ENCODE measurements around the gene NCEH1. TPM values are rescaled to one million over a fixed set of nuclear protein-coding genes. Genes with fewer than 3 reads are reported as not detected.
"Not testable (repeated sequence)": the region's sequence is repeated elsewhere in the genome, so short reads cannot be mapped to it uniquely, and the experiment has no call there.

Gene NCEH1
- total RNA-seq, 1 donor from 2014 or later = 6.6 TPM

GRCh38 chr3:172735014-172735413, 24.1 kb upstream of the NCEH1 start:
- H3K9me3 Mint-ChIP-seq (ENCODE audit: unreplicated experiment) = no peaks in the 10 kb centered on the region
- DNase-seq (ENCODE audit: low spot score) = no peak
- TF ChIP-seq, protein P1, sequence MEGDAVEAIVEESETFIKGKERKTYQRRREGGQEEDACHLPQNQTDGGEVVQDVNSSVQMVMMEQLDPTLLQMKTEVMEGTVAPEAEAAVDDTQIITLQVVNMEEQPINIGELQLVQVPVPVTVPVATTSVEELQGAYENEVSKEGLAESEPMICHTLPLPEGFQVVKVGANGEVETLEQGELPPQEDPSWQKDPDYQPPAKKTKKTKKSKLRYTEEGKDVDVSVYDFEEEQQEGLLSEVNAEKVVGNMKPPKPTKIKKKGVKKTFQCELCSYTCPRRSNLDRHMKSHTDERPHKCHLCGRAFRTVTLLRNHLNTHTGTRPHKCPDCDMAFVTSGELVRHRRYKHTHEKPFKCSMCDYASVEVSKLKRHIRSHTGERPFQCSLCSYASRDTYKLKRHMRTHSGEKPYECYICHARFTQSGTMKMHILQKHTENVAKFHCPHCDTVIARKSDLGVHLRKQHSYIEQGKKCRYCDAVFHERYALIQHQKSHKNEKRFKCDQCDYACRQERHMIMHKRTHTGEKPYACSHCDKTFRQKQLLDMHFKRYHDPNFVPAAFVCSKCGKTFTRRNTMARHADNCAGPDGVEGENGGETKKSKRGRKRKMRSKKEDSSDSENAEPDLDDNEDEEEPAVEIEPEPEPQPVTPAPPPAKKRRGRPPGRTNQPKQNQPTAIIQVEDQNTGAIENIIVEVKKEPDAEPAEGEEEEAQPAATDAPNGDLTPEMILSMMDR (IDR thresholded peaks at IDR 0.05; ENCODE audit: unreplicated experiment) = no peak
- H3K27ac Mint-ChIP-seq (ENCODE audit: unreplicated experiment) = no peak overlapping the region
- no peak overlapping the region for H3K4me3 Mint-ChIP-seq (ENCODE audit: unreplicated experiment)
- H3K27me3 Mint-ChIP-seq (ENCODE audit: unreplicated experiment) = no peaks in the 10 kb centered on the region
- H3K4me1 Mint-ChIP-seq (ENCODE audit: unreplicated experiment) = no peaks in the 10 kb centered on the region
- H3K36me3 Mint-ChIP-seq (ENCODE audit: low read depth, unreplicated experiment) = no peaks in the 10 kb centered on the region

- no peak overlapping the region for H3K4me3 Mint-ChIP-seq (ENCODE audit: unreplicated experiment)
- peaks cover 4% of the 10 kb centered on the region for H3K36me3 Mint-ChIP-seq (ENCODE audit: low read depth, unreplicated experiment)
- H3K4me1 Mint-ChIP-seq (ENCODE audit: unreplicated experiment) = no peaks in the 10 kb centered on the region
- TF ChIP-seq, protein P1 (IDR thresholded peaks at IDR 0.05; ENCODE audit: unreplicated experiment) = no peak
- H3K9me3 Mint-ChIP-seq (ENCODE audit: unreplicated experiment) = peaks cover 5% of the 10 kb centered on the region
- H3K27ac Mint-ChIP-seq (ENCODE audit: unreplicated experiment) = no peak overlapping the region
- no peaks in the 10 kb centered on the region for H3K27me3 Mint-ChIP-seq (ENCODE audit: unreplicated experiment)
- DNase-seq (ENCODE audit: low spot score) = no peak
Measured at GRCh38 chr3:172726380-172726779, 15.5 kb upstream of the NCEH1 start.

GRCh38 chr3:172722536-172723040, 11.7 kb upstream of the NCEH1 start:
- not testable (repeated sequence) for H3K4me1 Mint-ChIP-seq (ENCODE audit: unreplicated experiment); H3K27ac Mint-ChIP-seq (ENCODE audit: unreplicated experiment); H3K4me3 Mint-ChIP-seq (ENCODE audit: unreplicated experiment); H3K9me3 Mint-ChIP-seq (ENCODE audit: unreplicated experiment); DNase-seq (ENCODE audit: low spot score); H3K27me3 Mint-ChIP-seq (ENCODE audit: unreplicated experiment)
- H3K36me3 Mint-ChIP-seq (ENCODE audit: low read depth, unreplicated experiment) = peaks cover 11% of the 10 kb centered on the region

- H3K9me3 Mint-ChIP-seq (ENCODE audit: unreplicated experiment) = no peaks in the 10 kb centered on the region
- H3K36me3 Mint-ChIP-seq (ENCODE audit: low read depth, unreplicated experiment) = peaks cover 8% of the 10 kb centered on the region
- TF ChIP-seq, protein P1 (IDR thresholded peaks at IDR 0.05; ENCODE audit: unreplicated experiment) = no peak
- H3K4me1 Mint-ChIP-seq (ENCODE audit: unreplicated experiment) = no peaks in the 10 kb centered on the region
- no peak overlapping the region for H3K4me3 Mint-ChIP-seq (ENCODE audit: unreplicated experiment)
- no peak overlapping the region for H3K27ac Mint-ChIP-seq (ENCODE audit: unreplicated experiment)
- peaks cover 2% of the 10 kb centered on the region for H3K27me3 Mint-ChIP-seq (ENCODE audit: unreplicated experiment)
- no peak for DNase-seq (ENCODE audit: low spot score)
Measured at GRCh38 chr3:172717493-172718088, 6.7 kb upstream of the NCEH1 start.

- H3K27ac Mint-ChIP-seq (ENCODE audit: unreplicated experiment) = no peak overlapping the region
- H3K4me1 Mint-ChIP-seq (ENCODE audit: unreplicated experiment) = no peaks in the 10 kb centered on the region
- H3K36me3 Mint-ChIP-seq (ENCODE audit: low read depth, unreplicated experiment) = peaks cover 8% of the 10 kb centered on the region
- H3K4me3 Mint-ChIP-seq (ENCODE audit: unreplicated experiment) = no peak overlapping the region
- peaks cover 2% of the 10 kb centered on the region for H3K27me3 Mint-ChIP-seq (ENCODE audit: unreplicated experiment)
- DNase-seq (ENCODE audit: low spot score) = no peak
- TF ChIP-seq, protein P1 (IDR thresholded peaks at IDR 0.05; ENCODE audit: unreplicated experiment) = no peak
- no peaks in the 10 kb centered on the region for H3K9me3 Mint-ChIP-seq (ENCODE audit: unreplicated experiment)
Measured at GRCh38 chr3:172716476-172716875, 5.6 kb upstream of the NCEH1 start.
